HEK293T (cell line): ENCODE results near the gene CCDC32.

Experiments used
- CTCF ChIA-PET: fragments of 350-600 bp; formaldehyde crosslinking; extraction: SDS; loops from one replicate; lab custom pipeline; 2021; ENCODE audit warnings: antibody characterized with exemption, inconsistent platforms; lab: Yijun Ruan, JAX
- POLR2A ChIA-PET: fragments of 350-600 bp; formaldehyde crosslinking; extraction: SDS; loops from one replicate; lab custom pipeline; 2020; ENCODE audit warnings: antibody characterized with exemption, inconsistent platforms; lab: Yijun Ruan, JAX
- DNase-seq: peaks from one replicate; pipeline ENCODE4 v3.0.0; 2012; ENCODE audit warnings: mixed read lengths; ENCODE audit errors: extremely low spot score
- ARNT ChIP-seq: fragments of 450-650 bp; IDR thresholded peaks from 2 replicates; pipeline ENCODE4 v1.6.1; 2017; ENCODE audit warnings: mild to moderate bottlenecking
- BHLHE40 ChIP-seq: fragments of 450-650 bp; IDR thresholded peaks from 2 replicates; pipeline ENCODE4 v1.6.1; 2016; ENCODE audit warnings: mild to moderate bottlenecking, moderate library complexity, borderline replicate concordance
- CTBP1 ChIP-seq: fragments of 450-650 bp; IDR thresholded peaks from 2 replicates; pipeline ENCODE4 v1.6.1; 2016; ENCODE audit warnings: borderline replicate concordance
- ELF4 ChIP-seq: fragments of 450-650 bp; IDR thresholded peaks from 2 replicates; pipeline ENCODE4 v1.6.1; 2017; ENCODE audit warnings: antibody characterized with exemption
- FOXA1 ChIP-seq: fragments of 450-650 bp; IDR thresholded peaks from 2 replicates; pipeline ENCODE4 v1.6.1; 2016; ENCODE audit warnings: mild to moderate bottlenecking
- FOXK2 ChIP-seq: fragments of 450-650 bp; IDR thresholded peaks from 2 replicates; pipeline ENCODE4 v1.6.1; 2016; ENCODE audit warnings: mild to moderate bottlenecking
- FOXM1 ChIP-seq: fragments of 450-650 bp; IDR thresholded peaks from 2 replicates; pipeline ENCODE4 v1.6.1; 2017; ENCODE audit warnings: mild to moderate bottlenecking, borderline replicate concordance
- HDGF ChIP-seq: fragments of 450-650 bp; IDR thresholded peaks from 2 replicates; pipeline ENCODE4 v1.6.1; 2017; ENCODE audit warnings: antibody characterized with exemption, borderline replicate concordance
- L3MBTL2 ChIP-seq: fragments of 450-650 bp; conservative IDR thresholded peaks from 2 replicates; pipeline ENCODE4 v1.6.1; 2016; ENCODE audit warnings: mild to moderate bottlenecking
- LEF1 ChIP-seq: fragments of 450-650 bp; IDR thresholded peaks from 2 replicates; pipeline ENCODE4 v1.6.1; 2017; ENCODE audit warnings: mild to moderate bottlenecking, borderline replicate concordance
- NFRKB ChIP-seq: fragments of 450-650 bp; IDR thresholded peaks from 2 replicates; pipeline ENCODE4 v1.6.1; 2016; ENCODE audit warnings: mild to moderate bottlenecking, moderate library complexity
- SP1 ChIP-seq: fragments of 450-650 bp; IDR thresholded peaks from 2 replicates; pipeline ENCODE4 v1.6.1; 2017
- SUZ12 ChIP-seq: fragments of 450-650 bp; IDR thresholded peaks from 2 replicates; pipeline ENCODE4 v1.6.1; 2016; ENCODE audit warnings: mild to moderate bottlenecking
- TARDBP ChIP-seq: fragments of 450-650 bp; IDR thresholded peaks from 2 replicates; pipeline ENCODE4 v1.6.1; 2016
- ZNF384 ChIP-seq: fragments of 450-650 bp; IDR thresholded peaks from 2 replicates; pipeline ENCODE4 v1.6.1; 2016
- TF ChIP-seq, protein P1 (sequence below): fragments of 450-650 bp; IDR thresholded peaks from 2 replicates; pipeline ENCODE4 v1.6.1; 2016

CCDC32 gene

DNA sequence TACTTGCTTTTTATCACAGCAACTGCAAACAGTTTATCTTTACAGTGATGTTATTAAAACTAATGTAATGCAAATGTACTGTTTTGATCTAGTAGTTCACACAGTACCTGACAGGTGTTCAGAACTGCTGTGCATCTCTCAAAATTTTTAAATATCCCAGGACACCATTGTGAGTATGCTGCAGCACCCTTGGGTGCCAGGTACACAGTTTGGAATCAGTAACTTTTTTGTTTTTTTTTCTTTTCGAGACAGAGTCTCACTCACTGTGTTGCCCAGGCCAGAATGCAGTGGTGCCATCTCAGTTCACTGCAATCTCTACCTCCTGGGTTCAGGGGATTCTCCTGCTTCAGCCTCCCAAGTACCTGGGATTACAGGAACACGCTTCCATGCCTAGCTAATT is 32.2 kb upstream of the CCDC32 start:
- CTCF ChIA-PET, result no interaction called here
- no peak for DNase-seq
- POLR2A ChIA-PET, result no interaction called here
- TF ChIP-seq CTBP1 (no peak), ARNT (no peak)

DNA sequence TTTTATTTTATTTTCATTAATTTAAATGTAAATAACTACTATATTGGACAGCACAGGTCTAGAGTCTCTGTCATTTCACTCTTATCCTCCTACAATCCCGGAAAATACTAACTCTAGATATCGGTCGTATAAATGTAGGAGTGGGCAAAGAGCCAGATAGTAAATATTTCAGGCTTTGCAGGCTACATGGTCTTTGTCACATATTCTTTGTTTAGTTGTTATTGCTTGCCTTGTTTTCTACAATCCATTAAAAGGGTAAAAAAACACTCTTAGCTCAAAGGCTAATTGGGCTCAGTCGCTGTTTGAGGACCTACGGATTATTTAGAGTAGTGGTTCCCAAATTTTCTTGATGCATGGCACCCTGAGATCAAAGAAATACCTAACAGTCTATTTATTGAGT is 30.9 kb upstream of the CCDC32 start:
- CTCF ChIA-PET, result no interaction called here
- TF ChIP-seq SUZ12 (no peak), SP1 (no peak), TARDBP (no peak), BHLHE40 (no peak), NFRKB (no peak), FOXK2 (no peak), ARNT (no peak), FOXA1 (no peak), FOXM1 (no peak), ELF4 (no peak)
- TF ChIP-seq, protein P1, sequence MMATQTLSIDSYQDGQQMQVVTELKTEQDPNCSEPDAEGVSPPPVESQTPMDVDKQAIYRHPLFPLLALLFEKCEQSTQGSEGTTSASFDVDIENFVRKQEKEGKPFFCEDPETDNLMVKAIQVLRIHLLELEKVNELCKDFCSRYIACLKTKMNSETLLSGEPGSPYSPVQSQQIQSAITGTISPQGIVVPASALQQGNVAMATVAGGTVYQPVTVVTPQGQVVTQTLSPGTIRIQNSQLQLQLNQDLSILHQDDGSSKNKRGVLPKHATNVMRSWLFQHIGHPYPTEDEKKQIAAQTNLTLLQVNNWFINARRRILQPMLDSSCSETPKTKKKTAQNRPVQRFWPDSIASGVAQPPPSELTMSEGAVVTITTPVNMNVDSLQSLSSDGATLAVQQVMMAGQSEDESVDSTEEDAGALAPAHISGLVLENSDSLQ, result no peak
- POLR2A ChIA-PET, result interaction anchor here (1.1 kb wide), 1 partner anchor 27 kb away, joined by 4 read pairs; the partner anchor contains the start of gene RPUSD2
- no peak for DNase-seq

DNA sequence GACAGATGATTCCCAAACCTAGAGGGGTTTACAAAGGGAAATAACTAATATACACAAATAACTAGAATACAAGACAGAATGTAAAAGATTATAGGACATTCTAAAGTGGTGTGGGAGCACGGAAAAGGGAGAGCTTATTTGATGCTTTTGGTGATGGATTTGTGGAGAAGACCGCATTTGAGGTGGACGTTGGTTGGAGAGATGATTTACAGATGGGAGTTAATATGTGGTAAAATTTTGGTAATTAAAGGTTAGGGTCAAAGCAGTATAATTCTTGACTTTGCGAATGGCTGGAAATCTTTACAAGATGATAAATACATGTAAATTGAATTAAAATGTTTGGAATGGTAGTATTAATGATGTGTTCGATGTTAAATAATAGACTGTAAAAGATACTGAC is 30.4 kb upstream of the CCDC32 start:
- DNase-seq, result no peak
- ChIA-PET POLR2A (interaction anchor here (0.6 to 1.1 kb wide), 2 partner anchors 26 kb away, joined by 3 to 4 read pairs; partner anchors contain the start of gene RPUSD2), CTCF (no interaction called here)
- TF ChIP-seq CTBP1, result no peak
- TF ChIP-seq LEF1, result no peak
- TF ChIP-seq, protein P1, result peak; percentile 64

DNA sequence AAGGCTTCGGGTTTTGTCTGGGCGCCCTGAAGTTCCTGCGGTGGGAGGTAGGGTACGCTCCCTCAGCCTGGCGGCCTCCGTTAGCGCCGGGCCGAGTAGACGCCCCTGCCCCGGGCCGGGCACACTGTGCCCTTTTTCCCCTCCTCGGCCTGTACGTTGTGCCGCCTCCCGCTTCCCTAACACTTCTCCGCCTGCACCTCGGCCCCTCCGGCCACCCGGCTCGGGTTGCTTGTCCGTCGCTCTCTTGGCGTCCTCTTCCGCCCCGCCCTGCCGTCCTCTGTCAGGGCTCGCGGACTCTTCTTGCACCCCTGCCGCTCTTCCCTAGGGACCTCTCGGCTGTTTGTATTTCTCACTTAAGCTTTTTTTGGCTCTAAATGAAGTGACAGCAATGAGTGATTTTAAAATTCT is 29.6 kb upstream of the CCDC32 start:
- DNase-seq, result peak; percentile 46
- no peak for TF ChIP-seq ELF4
- TF ChIP-seq NFRKB, result no peak
- TF ChIP-seq LEF1, result no peak
- no peak for TF ChIP-seq FOXA1
- ChIA-PET POLR2A (interaction anchor here (0.6 kb wide), 1 partner anchor 26 kb away, joined by 3 read pairs; the partner anchor contains the start of gene RPUSD2), CTCF (no interaction called here)

DNA sequence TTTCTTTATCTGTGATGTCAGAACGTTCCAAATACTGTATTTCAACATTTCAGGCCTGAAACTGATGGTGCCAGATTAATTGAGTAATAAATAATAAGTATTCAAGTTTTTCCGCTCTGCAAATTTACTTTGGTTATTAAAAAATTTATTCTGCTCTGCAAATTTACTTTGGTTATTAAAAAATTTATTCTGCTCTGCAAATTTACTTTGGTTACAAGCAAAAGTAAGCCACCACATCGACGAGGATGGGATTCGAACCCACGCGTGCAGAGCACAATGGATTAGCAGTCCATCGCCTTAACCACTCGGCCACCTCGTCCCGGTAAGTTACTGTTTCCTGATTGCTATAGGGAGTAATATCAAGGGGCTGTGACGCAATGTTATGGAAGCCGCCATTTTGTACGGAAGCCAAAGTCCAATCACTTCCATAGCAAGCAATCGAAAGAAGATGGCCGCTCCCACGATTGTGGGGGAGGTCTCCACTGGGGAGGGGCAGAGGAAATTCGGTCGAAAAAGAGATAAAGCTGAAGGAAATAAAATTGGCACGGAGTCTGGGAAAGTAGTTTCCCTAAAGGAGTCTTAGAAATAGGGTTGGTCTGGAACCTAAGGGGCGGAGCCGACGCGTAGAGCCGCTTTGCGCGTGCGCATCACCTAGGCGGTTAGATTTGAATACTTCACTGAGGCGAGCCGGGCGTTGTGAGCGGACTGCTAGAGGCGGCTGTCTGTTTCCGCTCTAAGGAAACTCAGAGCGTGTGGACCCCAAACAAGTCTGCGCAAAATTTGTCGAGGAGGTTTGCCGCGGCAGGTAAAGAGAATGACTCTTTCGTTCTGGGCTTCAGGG is 29.0 kb upstream of the CCDC32 start, which contains the start of gene KNL1:
Gene KNL1 (plus strand): TSS at position 662 of the 841 bp plus-strand sequence. CDS start 8,683 bp downstream, outside the sequence.
- ChIA-PET CTCF (no interaction called here), POLR2A (interaction anchor here (2.0 kb wide), 1 partner anchor 25 kb away, joined by 10 read pairs; the partner anchor contains the start of gene RPUSD2)

DNA sequence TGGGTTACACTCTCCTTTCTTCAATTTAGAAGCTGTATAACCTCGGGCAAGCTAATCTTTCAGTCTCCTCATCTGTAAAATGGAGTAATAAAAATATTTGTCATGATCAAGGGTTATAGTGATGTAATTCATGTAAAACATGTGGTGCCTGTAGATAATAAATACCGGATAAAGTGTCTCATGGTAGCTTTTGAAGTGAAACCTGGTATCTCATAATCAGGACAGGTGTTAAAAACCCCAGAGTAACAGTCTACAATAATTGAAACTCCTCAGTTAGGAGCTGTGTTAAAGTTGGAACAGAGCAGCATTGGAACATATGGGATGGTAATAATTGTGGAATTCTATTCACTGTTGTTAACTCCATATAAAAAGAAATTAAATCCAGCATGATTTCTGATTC is 28.3 kb upstream of the CCDC32 start:
- no peak for TF ChIP-seq BHLHE40
- no peak for TF ChIP-seq ARNT
- no peak for TF ChIP-seq SUZ12
- no peak for TF ChIP-seq SP1
- no peak for TF ChIP-seq ELF4
- TF ChIP-seq, protein P1, result no peak
- TF ChIP-seq CTBP1, result no peak
- no peak for TF ChIP-seq HDGF
- DNase-seq, result no peak
- POLR2A ChIA-PET, result interaction anchor here (2.0 kb wide), 1 partner anchor 24 kb away, joined by 10 read pairs; the partner anchor contains the start of gene RPUSD2
- CTCF ChIA-PET, result no interaction called here

More for the DNA sequence above, 29.0 kb upstream of the CCDC32 start, which contains the start of gene KNL1:
- TF ChIP-seq SUZ12, result no peak
- no peak for TF ChIP-seq FOXK2
- no peak for TF ChIP-seq LEF1
- TF ChIP-seq SP1, result no peak
- TF ChIP-seq TARDBP, result no peak
- TF ChIP-seq FOXM1, result no peak
- TF ChIP-seq FOXA1, result no peak
- no peak; the same call in 1 of the 2 replicates for TF ChIP-seq L3MBTL2
- no peak for TF ChIP-seq ZNF384
- no peak for TF ChIP-seq BHLHE40
- no peak; the same call in 1 of the 2 replicates for TF ChIP-seq ELF4
- TF ChIP-seq HDGF, result no peak
- no peak for TF ChIP-seq ARNT
- TF ChIP-seq, protein P1, result no peak
- TF ChIP-seq NFRKB, result no peak
- no peak for TF ChIP-seq CTBP1
- peak; percentile 69 for DNase-seq
